Measurements from ENCODE around the gene CSF1R. TPM values are rescaled to one million over a fixed set of nuclear protein-coding genes. Genes with fewer than 3 reads are reported as not detected.

The CSF1R gene
- total and polyA plus RNA-seq, 7 donors, result 1.2 to 20.0 (median 4.2) TPM

DNA sequence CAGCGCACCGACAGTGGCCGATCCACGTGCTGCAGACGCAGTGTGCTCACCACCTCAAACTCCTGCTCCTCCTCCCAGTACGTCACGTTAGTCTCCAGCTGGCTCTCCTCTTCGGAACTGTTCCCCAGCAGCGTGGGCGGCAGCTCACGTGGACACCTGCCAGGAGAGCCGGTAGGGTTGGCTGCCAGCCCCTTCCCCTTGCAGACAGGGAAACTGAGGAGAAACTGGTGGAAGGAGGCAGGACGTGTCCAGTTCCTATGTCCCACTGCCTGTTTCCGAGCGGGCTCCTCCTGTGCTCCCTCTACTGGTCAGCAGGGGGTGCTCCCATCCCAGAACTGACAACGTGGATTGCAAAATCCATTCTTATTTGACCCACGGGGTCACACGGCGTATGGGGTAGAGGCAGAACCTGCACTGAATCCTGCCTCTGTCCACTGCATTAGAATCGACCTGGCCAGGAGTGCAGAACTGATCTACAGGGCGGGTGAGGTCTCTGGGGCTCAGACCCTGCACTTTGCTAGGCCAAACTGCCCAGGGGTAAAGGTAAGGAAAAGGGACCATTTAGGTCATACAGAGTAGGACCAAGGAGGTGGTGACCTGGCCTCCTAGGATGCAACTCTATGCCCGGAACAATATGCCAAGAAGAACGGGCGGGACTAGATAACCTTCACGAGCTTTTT lies 43.6 kb upstream of the CSF1R start:
- Histone ChIP-seq H3K27ac (no peak overlapping the region), H3K36me3 (ENCODE audit: insufficient read depth in 1 of 2, low read depth in 1 of 2) (peaks cover 0 to 9% of the 10 kb centered on the region in 2 donors), H3K4me3 (peak overlapping the region; percentile 39), H3K27me3 (ENCODE audit: insufficient read depth in 3 of 3, low read length in 2 of 3) (no peaks in the 10 kb centered on the region), H3K9me3 (no peaks in the 10 kb centered on the region), H3K4me1 (no peaks in the 10 kb centered on the region)
- DNase-seq, result peak; percentile 76 to 86
- TF ChIP-seq, protein P1, sequence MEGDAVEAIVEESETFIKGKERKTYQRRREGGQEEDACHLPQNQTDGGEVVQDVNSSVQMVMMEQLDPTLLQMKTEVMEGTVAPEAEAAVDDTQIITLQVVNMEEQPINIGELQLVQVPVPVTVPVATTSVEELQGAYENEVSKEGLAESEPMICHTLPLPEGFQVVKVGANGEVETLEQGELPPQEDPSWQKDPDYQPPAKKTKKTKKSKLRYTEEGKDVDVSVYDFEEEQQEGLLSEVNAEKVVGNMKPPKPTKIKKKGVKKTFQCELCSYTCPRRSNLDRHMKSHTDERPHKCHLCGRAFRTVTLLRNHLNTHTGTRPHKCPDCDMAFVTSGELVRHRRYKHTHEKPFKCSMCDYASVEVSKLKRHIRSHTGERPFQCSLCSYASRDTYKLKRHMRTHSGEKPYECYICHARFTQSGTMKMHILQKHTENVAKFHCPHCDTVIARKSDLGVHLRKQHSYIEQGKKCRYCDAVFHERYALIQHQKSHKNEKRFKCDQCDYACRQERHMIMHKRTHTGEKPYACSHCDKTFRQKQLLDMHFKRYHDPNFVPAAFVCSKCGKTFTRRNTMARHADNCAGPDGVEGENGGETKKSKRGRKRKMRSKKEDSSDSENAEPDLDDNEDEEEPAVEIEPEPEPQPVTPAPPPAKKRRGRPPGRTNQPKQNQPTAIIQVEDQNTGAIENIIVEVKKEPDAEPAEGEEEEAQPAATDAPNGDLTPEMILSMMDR (IDR thresholded peaks at IDR 0.05), result peak; percentile 91
- ATAC-seq, result peak; percentile 85 to 92 (median 89)
- 21 to 34% (median 25%) methylated on average over 25 of the region's 25 CpGs for WGBS, 3 donors
- intact Hi-C loops (cut with DNase I), result loop anchor here in 1 of 2 donors (2.0 kb wide), 1 partner anchor 307 kb away; no protein-coding TSS in a partner anchor

DNA sequence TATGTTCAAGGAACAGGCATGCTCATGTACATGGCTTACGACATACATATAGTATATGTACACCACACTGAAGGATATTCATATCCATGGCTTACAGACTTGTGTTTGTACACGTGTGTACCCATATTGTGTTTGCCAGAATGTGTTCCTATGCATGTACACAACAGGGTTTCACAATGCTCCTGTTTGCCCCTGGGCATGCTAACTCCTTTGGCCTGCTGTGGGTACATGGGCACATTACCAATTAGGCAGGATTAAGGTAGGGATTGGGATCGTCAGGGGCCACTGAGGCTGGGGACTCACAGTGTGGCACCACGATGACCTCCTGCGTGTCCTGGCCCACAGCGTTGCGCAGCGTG lies 43.1 kb upstream of the CSF1R start:
- TF ChIP-seq, protein P1 (IDR thresholded peaks at IDR 0.05), result no peak
- intact Hi-C loops (cut with DNase I), result no loop called here
- peaks cover 0 to 7% of the 10 kb centered on the region in 2 donors for H3K36me3 ChIP-seq (ENCODE audit: insufficient read depth in 1 of 2, low read depth in 1 of 2)
- ATAC-seq, result no peak
- H3K4me1 ChIP-seq, result no peaks in the 10 kb centered on the region
- H3K4me3 ChIP-seq, result peak overlapping the region; percentile 39
- WGBS, 3 donors, result 56 to 79% (median 63%) methylated on average over 8 of the region's 8 CpGs
- no peak overlapping the region for H3K27ac ChIP-seq
- H3K9me3 ChIP-seq, result no peaks in the 10 kb centered on the region
- no peaks in the 10 kb centered on the region for H3K27me3 ChIP-seq (ENCODE audit: insufficient read depth in 3 of 3, low read length in 2 of 3)
- no peak for DNase-seq

DNA sequence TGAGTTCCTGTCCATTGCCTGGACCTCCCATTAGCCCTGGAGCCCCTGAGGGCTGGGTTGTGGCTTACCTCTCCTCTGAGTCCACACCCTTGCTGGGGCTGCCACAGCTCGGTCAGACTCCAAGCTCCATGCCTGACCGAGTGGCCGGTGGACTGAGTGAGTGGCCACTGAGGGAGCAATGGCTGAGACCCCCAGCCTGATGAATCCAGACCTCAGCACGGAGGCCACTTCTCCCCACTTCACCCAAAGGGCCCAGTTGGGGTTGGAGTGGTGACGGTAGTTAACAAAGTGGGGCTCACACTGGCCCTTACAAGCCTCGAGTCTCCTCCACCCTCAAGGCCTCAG lies 40.5 kb upstream of the CSF1R start:
- ATAC-seq (no peak), DNase-seq (no peak)
- WGBS, 3 donors, result 75 to 92% (median 76%) methylated on average over 6 of the region's 6 CpGs

DNA sequence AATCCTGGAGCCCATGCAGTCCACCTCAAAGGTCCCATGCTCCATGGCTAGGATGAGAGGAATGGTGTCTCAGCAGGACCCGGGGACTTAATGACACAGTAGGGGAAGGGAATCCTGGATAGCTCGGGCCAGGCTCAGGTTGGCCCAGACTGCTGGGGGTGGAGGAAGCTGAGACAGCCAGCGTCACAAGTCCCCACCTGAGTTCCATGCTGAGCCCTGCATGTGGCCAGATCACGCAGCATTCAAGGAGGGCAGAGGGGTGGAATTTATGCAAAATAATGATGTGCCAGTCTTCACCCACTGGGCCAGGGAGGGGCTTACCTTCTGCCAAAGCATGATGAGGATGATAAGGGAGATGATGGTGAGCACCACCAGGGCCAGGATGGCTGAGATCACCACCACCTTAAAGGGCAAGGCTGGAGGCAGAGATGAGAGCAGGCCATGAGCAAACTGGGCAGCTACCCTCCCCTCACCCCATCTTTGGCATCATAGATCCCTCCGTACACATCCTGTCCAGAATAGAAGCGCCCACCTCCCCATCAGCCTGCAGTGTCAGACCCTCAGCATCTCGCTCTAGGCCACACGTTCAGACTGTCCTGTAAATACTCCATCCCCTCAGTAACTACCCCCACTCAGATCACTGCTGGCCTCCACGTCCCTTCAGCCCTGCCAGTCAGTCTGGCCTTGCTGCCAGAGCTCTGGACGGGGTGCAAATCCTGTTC lies 40.0 kb upstream of the CSF1R start:
- 82 to 88% (median 84%) methylated on average over 10 of the region's 10 CpGs for WGBS, 3 donors

More for the DNA sequence above, 40.5 kb upstream of the CSF1R start:
- no peak overlapping the region for H3K27ac ChIP-seq
- TF ChIP-seq, protein P1 (IDR thresholded peaks at IDR 0.05), result no peak
- H3K4me1 ChIP-seq, result no peaks in the 10 kb centered on the region
- H3K36me3 ChIP-seq (ENCODE audit: insufficient read depth in 1 of 2, low read depth in 1 of 2), result peaks cover 0 to 21% of the 10 kb centered on the region in 2 donors
- no peak overlapping the region for H3K4me3 ChIP-seq
- intact Hi-C loops (cut with DNase I), result no loop called here
- no peaks in the 10 kb centered on the region for H3K9me3 ChIP-seq
- H3K27me3 ChIP-seq (ENCODE audit: insufficient read depth in 3 of 3, low read length in 2 of 3), result no peaks in the 10 kb centered on the region

More for the DNA sequence above, 40.0 kb upstream of the CSF1R start:
- ATAC-seq (no peak), DNase-seq (peak in 1 of 2 donors; percentile 28)
- intact Hi-C loops (cut with DNase I), result no loop called here
- no peak overlapping the region for H3K27ac ChIP-seq
- H3K36me3 ChIP-seq (ENCODE audit: insufficient read depth in 1 of 2, low read depth in 1 of 2), result peaks cover 0 to 21% of the 10 kb centered on the region in 2 donors
- TF ChIP-seq, protein P1 (IDR thresholded peaks at IDR 0.05), result no peak
- H3K27me3 ChIP-seq (ENCODE audit: insufficient read depth in 3 of 3, low read length in 2 of 3), result no peaks in the 10 kb centered on the region
- H3K9me3 ChIP-seq, result no peaks in the 10 kb centered on the region
- no peaks in the 10 kb centered on the region for H3K4me1 ChIP-seq
- H3K4me3 ChIP-seq, result no peak overlapping the region

Measured in psoas muscle (tissue), 8 donors.